HL-60/S4 treated with retinoic acid at 250 ng/mL for 4 days and 3 days (cell line): ENCODE data around the gene NUP153.
"Not testable (repeated sequence)": the region's sequence is repeated elsewhere in the genome, so short reads cannot be mapped to it uniquely, and the experiment has no call there.

Experiments
- in situ Hi-C: fragments of 300-500 bp; cut with MboI; formaldehyde crosslinking; loops from 2 replicates; pipeline ENCODE4 v1.7.0; 2022; ENCODE audit warnings: low sequenced_read_pairs

The NUP153 gene

GRCh38 chr6:17706580-17707370, at the start of gene NUP153:
Gene NUP153, minus strand, starts transcription at chr6:17706925. Its CDS starts 538 bp downstream, at chr6:17706387.
- in situ Hi-C loops: no loop called here

GRCh38 chr6:17754254-17754653, 47.5 kb upstream of the NUP153 start:
- in situ Hi-C loops: no loop called here

- in situ Hi-C loops: not testable (repeated sequence)
These were observed 38.6 kb upstream of the NUP153 start for GRCh38 chr6:17745324-17745723.

GRCh38 chr6:17744757-17745308, 38.1 kb upstream of the NUP153 start:
- in situ Hi-C loops: not testable (repeated sequence)

GRCh38 chr6:17744019-17744756, 37.5 kb upstream of the NUP153 start:
- in situ Hi-C loops: no loop called here

- in situ Hi-C loops: no loop called here
These were observed 34.8 kb upstream of the NUP153 start for GRCh38 chr6:17741507-17741906.

- in situ Hi-C loops: no loop called here
These were observed 34.0 kb upstream of the NUP153 start for GRCh38 chr6:17740559-17741220.

GRCh38 chr6:17737704-17738252, 31.1 kb upstream of the NUP153 start:
- in situ Hi-C loops: no loop called here

GRCh38 chr6:17735311-17735710, 28.6 kb upstream of the NUP153 start:
- in situ Hi-C loops: not testable (repeated sequence)

GRCh38 chr6:17730078-17730704, 23.5 kb upstream of the NUP153 start:
- in situ Hi-C loops: no loop called here

GRCh38 chr6:17729223-17730077, 22.7 kb upstream of the NUP153 start:
- in situ Hi-C loops: no loop called here

- in situ Hi-C loops: no loop called here
These were observed 22.0 kb upstream of the NUP153 start for GRCh38 chr6:17728551-17729222.

- in situ Hi-C loops: no loop called here
These were observed 18.4 kb upstream of the NUP153 start for GRCh38 chr6:17725083-17725482.

- in situ Hi-C loops: no loop called here
These were observed 17.6 kb upstream of the NUP153 start for GRCh38 chr6:17724341-17724740.

- in situ Hi-C loops: no loop called here
These were observed 14.9 kb upstream of the NUP153 start for GRCh38 chr6:17721671-17722070.

GRCh38 chr6:17719323-17720041, 12.8 kb upstream of the NUP153 start:
- in situ Hi-C loops: no loop called here

GRCh38 chr6:17716221-17716620, 9.5 kb upstream of the NUP153 start:
- in situ Hi-C loops: no loop called here
